H1 (cell line): Measurements from ENCODE around the gene CAMSAP3.

Experiments used
- CHD1 ChIP-seq: IDR thresholded peaks from 2 replicates; pipeline ENCODE4 v1.6.1; 2012; ENCODE audit warnings: low read depth, low read length, improper control_type of control experiment
- CTCF ChIP-seq, 3 experiments: IDR thresholded peaks; 1 replicate in 2 of 3; 2 replicates in 1 of 3; pipeline versions ENCODE4 v1.5.1 to v1.6.1; 2011; ENCODE audit warnings: low read length in 3 of 3, mild to moderate bottlenecking in 3 of 3, inconsistent platforms in 2 of 3, low read depth in 1 of 3, moderate library complexity in 1 of 3; ENCODE audit not compliant: insufficient read depth in 1 of 3; ENCODE audit errors: control extremely low read depth in 1 of 3
- KDM4A ChIP-seq: IDR thresholded peaks from one replicate; pipeline ENCODE4 v1.7.1; 2012; ENCODE audit warnings: low read depth, mild to moderate bottlenecking, moderate library complexity, low read length, inconsistent platforms; ENCODE audit not compliant: severe bottlenecking
- POLR2AphosphoS5 ChIP-seq: IDR thresholded peaks from 2 replicates; pipeline ENCODE4 v1.6.1; 2011; ENCODE audit warnings: low read depth, low read length
- RAD21 ChIP-seq, 2 experiments: IDR thresholded peaks in 1 of 2; conservative IDR thresholded peaks in 1 of 2; 2 replicates each; pipeline ENCODE4 v1.6.1; 2011; ENCODE audit warnings: low read depth in 2 of 2, low read length in 2 of 2, improper control_type of control experiment in 1 of 2, inconsistent platforms in 1 of 2, mild to moderate bottlenecking in 1 of 2, moderate library complexity in 1 of 2
- RFX5 ChIP-seq: IDR thresholded peaks from 2 replicates; pipeline ENCODE4 v1.6.1; 2011; ENCODE audit warnings: low read depth, low read length, improper control_type of control experiment, borderline replicate concordance
- TAF1 ChIP-seq: IDR thresholded peaks from 2 replicates; pipeline ENCODE4 v1.6.1; 2011; ENCODE audit warnings: mild to moderate bottlenecking, low read depth, low read length
- YY1 ChIP-seq: IDR thresholded peaks from 2 replicates; pipeline ENCODE4 v1.6.1; 2011; ENCODE audit warnings: low read depth, mild to moderate bottlenecking, low read length
- ZNF274 ChIP-seq: IDR thresholded peaks from 2 replicates; pipeline ENCODE4 v1.7.0; 2012; ENCODE audit warnings: low read length, borderline replicate concordance; ENCODE audit errors: extremely low read depth

DNA sequence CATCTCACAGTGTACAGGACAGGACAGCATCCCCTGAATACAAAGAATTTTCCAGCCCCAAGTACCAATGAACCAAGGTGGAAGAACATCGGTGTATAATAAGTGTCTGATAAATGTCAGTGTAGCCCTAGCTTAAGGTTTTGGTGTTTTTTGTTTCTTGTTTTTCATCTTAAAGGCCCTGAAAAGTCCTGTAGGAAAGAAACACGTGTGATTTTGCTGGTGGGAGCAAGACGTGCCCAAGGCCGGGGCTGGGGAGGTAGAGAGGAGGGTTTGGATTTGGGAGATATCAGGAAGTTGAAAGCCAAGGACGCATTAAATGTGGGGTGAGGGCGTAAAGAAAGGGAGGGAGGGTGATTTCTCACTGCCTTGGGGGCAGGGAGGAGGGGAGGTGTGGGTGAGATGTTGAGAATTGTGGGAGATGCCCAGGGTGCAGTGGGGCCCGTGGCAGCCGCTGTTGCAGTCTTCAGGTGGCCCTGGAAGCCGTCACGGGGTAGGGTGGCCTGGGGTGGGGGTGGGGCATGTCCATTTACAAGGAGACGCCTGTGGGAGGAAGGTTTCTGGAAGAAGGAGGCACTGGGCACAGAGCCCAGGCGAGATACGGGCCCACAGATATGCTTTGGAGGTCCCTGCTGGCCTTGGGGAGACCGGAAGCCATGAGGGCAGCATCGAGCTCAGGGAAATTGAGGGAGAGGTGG, 6.7 kb downstream of the CAMSAP3 start:
- TF ChIP-seq ZNF274 (no peak), CTCF (IDR thresholded peaks at IDR 0.05; ENCODE audit: control extremely low read depth in 1 of 3, insufficient read depth in 1 of 3, low read depth in 1 of 3, low read length in 3 of 3) (no peak), TAF1 (no peak), POLR2AphosphoS5 (no peak), RAD21 (IDR thresholded peaks at IDR 0.05 in 1 of 2, conservative IDR thresholded peaks at IDR 0.05 in 1 of 2; ENCODE audit: low read depth in 2 of 2, low read length in 2 of 2) (no peak), CHD1 (no peak), YY1 (no peak), RFX5 (no peak), KDM4A (no peak)
